ENCODE measurements around the gene CAPN12. TPM values are rescaled to one million over a fixed set of nuclear protein-coding genes. Genes with fewer than 3 reads are reported as not detected.
A peak's percentile ranks its signal among the peaks of the same experiment; 100 is the strongest.
"Not testable (repeated sequence)": the region's sequence is repeated elsewhere in the genome, so short reads cannot be mapped to it uniquely, and the experiment has no call there.

The CAPN12 gene
- total RNA-seq, 1 experiment from 2014 or later = not detected

DNA sequence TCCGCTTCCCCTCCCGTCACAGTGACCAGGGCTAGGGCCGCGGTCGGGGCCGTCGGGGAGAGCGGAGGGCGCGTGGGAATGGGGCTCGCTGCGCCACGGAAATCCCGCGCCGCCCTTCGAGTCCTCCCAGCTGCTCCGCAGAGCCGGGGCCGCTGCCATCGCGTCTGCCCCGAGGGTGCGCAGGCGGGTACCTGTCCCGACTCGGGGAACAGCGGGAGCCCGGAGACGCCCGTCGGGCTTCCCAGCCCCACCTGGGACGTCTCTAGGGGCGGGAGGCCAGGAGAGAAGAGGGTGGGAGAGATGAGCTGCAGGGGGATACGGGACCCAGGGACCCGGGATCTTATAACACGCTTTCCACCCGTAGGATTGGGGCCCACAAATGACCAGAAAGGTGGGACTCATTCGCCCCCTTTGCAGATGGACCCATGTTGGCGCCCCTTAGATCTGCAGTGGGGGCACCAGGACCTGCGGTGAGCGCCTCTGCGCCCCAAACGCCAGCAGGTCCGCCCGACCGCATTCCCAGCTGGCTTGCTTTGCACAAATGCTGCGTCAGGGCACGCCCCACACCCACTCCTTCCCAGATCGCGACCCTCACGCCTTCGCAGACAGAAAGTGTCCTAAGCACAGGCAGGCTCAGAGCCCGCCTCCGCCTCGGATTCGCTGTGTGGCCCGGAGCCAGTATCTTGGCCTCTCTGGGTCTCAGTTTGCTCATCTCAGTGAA is 26.1 kb upstream of the CAPN12 start:
- not testable (repeated sequence) for DNase-seq (ENCODE audit: low read depth)

DNA sequence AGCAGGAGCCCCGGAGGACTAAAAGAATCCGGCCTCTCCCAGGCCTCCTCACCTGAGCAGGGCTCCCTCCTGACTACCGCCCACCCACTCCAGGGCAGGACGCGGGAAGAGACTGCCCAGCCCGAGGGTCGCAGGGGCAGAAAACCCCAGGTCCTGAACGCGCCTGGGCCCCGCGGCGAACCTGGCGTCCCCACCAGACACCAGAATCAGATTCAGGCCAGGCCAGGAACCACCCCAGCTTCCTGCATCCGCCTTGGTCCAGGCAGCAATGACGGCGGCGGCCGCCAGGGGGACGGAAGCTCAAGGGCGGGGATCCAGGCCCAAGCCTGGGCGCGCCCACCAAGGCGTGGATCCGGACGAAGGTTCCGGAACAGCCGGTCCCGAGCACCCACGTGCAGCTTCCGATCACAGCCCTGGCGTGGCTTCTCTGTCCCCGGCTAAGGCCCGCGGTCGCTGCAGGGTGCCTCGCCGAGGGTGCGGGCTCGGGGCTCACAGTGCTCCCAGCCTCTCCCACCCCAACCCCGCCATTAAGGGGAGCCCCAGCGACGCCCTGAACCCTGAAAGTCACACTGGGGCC is 25.4 kb upstream of the CAPN12 start:
- peak; percentile 81 for DNase-seq (ENCODE audit: low read depth)

DNA sequence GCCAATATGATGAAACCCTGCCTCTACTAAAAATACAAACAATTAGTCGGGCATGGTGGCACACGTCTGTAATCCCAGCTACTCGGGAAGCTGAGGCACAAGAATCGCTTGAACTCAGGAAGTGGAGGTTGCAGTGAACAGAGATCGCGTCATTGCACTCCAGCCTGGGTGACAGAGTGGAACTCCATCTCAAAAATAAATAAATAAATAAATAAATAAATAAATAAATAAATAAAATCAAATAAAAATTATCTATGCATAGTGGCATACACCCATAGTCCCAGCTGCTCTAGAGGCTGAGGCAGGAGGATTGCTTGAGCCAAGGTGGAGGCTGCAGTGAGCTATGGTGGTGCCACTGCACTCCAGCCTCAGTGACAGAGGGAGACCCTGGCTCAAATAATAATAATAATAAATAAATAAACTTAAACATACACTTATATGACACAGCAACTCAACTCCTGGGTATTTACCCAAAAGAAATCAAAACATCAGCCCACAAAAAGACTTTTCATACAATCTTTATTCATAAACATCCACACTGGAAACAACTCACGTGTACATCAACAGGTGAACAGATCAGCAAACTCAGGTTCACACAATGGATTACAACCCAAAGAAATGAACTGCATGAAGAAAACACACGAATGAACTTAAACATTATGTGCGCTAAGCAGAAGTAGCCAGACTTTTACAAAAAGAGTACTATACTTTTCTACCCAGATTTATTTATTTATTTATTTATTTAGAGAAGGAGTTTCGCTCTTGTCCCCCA is 22.2 kb upstream of the CAPN12 start:
- no peak for DNase-seq (ENCODE audit: low read depth)

DNA sequence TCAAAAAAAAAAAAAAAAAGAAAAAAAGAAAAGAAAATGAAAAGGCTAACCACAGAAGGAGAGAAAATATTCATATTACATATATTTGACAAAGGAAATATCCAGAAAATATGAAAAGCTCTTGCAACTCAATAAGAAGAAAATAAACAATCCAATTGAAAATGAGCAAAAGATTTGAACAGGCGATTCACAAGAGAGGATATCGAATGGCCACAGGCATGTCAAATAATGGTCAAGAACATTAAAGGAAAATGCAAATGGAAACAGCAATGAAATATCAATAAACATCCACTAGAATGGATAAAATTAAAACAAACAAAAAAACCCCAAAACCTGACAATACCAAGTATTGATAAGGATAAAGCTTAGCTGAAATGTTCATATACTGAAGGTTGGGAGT is 20.9 kb upstream of the CAPN12 start:
- DNase-seq (ENCODE audit: low read depth) = no peak

DNA sequence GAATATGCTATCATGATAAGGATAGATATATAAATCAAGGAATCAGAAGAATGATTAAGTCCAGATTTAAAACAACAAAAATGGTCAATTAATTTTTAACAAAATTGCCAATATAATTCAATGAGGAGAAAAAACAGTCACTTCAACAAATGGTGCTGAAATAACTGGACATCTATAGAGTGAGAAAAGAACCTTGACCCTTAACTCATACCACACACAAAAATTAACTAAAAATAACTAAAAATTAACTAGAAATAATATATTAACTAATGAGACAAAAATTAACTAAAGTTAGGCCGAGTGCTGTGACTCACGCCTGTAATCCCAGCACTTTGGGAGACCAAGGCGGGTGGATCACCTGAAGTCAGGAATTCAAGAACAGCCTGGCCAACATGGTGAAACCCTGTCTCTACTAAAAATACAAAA is 19.5 kb upstream of the CAPN12 start:
- no peak for DNase-seq (ENCODE audit: low read depth)

DNA sequence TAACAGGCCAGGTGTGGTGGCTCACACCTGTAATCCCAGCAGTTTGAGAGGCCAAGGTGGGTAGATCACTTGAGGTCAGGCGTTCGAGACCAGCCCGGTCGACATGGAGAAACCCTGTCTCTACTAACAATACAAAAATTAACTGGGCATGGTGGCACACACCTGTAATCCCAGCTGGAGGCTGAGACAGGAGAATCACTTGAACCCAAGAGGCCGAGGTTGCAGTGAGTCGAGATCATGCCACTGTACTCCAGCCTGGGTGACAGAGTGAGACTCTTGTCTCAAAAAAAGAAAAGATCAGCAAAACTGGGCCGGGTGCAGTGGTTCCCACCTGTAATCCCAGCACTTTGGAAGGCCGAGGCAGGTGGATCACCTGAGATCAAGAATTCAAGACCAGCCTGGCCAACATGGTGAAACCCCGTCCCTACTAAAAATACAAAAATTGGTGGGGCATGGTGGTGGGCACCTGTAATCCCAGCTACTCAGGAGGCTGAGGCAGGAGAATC is 17.7 kb upstream of the CAPN12 start:
- DNase-seq (ENCODE audit: low read depth) = not testable (repeated sequence)

DNA sequence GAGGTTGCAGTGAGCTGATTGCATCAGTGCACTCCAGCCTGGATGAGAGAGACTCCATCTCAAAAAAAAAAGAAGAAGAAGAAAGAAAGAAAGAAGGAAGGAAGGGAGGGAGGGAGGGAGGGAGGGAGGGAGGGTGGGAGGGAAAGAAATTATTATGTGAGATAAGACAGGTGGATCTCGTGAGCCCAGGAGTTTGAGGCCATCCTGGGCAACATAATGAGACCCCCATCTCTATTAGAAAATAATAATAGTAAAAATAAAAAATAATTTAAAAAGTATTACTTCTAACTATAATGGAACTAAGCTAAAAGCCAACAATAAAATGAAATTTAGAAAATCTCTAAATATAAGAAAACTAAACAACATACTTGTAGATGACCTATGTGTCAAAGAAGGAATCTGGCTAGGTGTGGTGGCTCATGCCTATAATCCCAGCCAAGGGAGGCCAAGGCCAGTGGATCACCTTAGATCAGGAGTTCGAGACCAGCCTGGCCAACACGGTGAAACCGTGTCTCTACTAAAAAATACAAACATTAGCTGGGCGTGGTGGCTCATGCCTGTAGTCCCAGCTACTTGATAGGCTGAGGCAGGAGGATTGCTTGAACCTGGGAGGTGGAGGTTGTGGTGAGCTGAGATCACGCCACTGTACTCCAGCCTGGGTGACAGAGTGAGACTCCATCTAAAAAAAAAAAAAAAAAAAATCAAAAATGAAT is 16.7 kb upstream of the CAPN12 start:
- DNase-seq (ENCODE audit: low read depth) = not testable (repeated sequence)

DNA sequence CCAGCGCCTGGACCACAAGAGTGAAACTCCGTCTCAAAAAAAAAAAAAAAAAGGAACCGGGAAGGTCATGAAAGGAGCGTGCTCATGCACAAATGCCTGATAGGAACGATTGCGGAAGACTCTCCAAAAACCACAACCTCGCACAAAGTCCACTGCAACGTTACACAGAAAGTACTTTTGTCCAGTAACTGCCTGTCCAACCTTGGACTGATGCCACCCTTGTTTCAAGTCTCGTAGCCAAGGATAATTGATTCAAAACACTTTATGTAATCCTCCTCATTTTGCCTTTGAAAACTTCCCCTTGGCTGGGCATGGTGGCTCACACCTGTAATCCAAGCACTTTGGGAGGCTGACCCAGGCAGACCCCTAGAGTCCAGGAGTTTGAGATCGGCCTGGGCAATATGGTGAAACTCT is 15.3 kb upstream of the CAPN12 start:
- DNase-seq (ENCODE audit: low read depth) = no peak

DNA sequence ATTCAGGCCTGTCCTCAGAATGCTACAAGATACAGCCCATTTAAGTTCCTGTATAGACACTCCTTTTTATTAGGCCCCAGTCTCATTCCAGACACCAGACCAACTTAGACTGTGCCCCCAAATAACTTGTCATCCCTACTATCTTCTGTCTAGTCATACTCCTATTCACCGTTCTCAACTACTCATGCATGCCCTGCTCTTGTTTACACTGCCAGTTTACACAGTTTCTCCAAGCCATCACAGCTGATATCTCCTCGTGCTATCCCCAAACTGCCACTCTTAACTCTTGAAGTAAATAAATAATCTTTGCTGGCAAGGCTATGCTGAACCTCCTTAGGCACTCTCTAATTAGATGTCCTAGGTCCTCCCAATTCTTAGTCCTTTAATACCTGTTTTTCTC is 9.9 kb upstream of the CAPN12 start:
- not testable (repeated sequence) for DNase-seq (ENCODE audit: low read depth)

DNA sequence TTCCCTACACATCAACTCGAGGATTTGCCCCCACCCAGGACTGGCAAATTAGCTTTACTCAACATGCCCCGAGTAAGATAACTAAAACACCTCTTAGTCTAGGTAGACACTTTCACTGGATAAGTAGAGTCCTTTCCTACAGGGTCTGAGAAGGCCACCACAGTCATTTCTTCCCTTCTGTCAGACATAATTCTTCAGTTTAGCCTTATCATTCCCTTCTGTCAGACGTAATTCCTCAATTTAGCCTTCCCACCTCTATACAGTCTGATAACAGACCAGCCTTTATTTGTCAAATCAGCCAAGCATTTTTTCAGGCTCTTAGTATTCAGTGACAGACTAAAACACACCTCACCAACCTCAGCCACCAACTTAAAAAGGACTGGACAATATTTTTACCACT is 9.5 kb upstream of the CAPN12 start:
- not testable (repeated sequence) for DNase-seq (ENCODE audit: low read depth)

DNA sequence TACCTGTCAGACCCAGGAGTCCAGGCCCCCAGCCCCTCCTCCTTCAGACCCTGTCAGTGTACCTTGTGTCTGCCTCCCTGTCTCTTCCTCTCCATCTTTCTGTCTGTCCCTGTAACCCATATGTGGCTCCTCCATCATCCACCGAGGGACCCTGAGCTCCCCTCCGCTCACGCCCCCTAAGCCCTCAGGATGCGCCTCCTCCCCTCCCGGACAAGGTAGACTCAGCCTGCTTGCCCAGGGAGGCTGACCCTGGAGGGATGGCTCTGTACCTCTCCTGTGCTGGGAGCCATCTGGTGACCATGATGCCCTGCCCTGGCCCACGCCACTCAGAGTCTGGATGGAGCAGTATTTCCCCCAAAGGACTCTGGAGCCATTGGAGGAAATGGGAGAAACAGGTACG is 1.0 kb upstream of the CAPN12 start:
- no peak for DNase-seq (ENCODE audit: low read depth)

DNA sequence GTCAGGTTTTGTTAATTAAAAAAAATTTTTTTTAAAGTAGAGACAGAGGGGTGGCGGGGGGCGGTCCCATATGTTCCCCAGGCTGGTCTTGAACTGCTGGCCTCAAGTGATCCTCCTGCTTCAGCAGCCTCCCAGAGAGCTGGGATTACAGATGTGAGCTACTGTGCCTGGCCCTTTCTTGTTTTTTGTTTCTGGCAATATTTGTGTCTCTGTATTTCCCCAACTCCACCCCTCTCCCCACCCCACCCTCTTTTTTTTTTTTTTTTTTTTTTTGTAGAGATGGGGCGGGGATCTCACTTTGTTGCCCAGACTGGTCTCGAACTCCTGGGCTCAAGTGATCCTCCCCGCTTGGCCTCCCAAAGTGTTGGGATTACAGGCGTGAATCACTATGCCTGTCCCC is 600 bp upstream of the CAPN12 start:
- DNase-seq (ENCODE audit: low read depth) = no peak

DNA sequence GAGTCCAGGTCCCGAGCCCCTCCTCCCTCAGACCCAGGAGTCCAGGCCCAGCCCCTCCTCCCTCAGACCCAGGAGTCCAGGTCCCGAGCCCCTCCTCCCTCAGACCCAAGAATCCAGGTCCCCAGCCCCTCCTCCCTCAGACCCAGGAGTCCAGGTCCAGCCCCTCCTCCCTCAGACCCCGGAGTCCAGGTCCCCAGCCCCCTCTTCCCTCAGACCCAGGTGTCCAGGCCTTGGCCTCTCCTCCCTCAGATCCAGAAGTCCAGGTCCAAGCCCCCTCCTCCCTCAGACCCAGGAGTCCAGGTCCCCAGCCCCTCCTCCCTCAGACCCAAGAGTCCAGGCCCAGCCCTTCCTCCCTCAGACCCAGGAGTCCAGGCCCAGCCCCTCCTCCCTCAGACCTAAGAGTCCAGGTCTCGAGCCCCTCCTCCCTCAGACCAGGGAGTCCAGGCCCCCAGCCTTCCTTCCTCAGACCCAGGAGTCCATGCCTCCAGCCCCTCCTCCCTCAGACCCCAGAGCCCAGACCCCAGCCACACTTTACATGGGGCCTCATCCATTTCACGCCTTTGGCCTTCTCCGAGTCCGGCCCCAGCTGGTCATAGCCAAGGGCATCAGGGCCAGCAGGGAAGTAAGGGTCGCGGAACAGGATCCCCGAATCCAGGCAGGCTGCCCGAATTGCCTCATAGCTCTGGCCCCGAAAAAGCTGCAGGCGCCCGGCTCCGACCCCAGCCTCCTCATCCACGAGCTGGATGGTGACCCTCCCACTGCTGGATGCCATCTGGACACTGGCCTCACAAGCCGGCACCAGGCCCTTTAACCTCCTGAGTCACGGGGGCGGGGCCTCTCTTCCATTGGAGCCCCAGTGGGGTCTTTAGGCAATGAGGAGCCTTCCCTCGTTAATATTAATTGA is 628 bp downstream of the CAPN12 start:
- DNase-seq (ENCODE audit: low read depth) = no peak

DNA sequence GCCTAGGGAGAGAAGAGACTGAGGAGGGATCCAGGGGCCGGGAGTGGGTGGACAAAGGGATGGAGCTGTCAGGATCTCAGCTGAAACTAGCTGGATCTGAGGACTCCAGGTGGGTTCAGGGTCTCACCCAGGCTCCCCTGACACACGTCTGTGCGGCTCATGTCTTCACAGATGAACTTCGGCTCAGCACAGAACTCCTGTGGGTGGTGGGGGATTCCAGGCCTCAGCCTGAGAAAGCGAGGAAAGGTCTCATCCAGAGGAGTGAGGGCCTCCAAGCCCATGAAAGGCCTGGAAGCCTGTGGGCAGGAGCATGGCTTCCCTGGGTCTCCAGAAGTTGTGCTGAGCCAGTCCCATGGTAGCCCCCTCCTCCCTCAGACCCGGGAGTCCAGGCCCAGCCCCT is 1.4 kb downstream of the CAPN12 start:
- DNase-seq (ENCODE audit: low read depth) = no peak

DNA sequence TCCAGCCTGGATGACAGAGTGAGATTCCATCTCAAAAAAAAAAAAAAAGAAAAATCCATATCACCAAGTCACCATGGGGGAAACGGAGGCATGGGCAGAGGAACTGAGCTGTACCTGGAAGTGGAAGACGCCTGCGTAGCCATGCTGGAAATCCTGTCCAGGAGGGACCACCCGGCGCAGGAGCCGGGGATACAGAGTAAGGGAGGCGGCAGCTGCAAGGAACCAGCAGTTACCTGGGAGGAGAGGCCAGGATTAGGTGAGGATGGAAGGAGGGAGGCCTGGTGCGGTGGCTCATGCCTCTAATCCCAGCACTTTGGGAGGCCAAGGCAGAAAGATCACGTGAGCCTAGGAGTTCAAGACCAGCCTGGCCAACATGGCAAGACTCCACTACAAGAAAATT is 2.0 kb downstream of the CAPN12 start:
- DNase-seq (ENCODE audit: low read depth) = no peak

DNA sequence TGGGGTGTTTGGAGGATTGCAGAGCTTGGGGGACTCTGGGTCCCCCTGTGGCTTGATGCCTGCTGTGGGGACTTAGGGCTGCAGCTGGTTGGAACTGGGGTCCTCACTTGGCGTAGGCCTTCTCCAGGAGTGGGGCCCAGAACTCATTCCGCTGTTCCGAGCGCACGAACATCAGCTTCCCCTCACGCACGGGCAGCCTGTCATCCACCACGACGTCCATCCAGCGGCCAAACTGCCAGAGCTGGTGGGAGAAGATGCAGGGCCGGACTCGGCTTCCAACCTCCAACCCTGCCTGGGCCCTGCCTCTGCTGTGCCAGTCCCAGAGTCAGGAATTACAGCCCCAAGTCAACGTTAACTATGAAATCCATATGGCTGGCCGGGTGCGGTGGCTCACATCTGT is 2.6 kb downstream of the CAPN12 start:
- peak; percentile 3 for DNase-seq (ENCODE audit: low read depth)

DNA sequence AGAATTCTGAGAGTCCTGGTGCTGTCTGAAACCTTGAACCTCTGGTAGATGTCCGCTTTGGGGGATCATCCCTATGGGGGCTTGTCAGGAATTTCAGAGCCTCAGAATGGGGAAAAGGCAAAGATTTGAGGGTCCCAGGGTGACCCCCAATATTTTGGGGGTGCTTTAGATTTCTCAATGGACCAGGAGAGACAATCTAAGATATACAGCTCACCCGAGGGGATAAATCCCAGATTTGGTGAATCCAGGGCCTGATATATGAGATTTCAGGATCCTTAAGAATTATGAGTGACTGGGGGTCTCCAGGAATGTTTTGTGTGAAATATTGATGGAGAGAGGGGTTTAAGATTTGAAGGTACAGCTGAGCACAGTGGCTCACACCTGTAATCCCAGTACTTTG is 3.3 kb downstream of the CAPN12 start:
- no peak for DNase-seq (ENCODE audit: low read depth)

DNA sequence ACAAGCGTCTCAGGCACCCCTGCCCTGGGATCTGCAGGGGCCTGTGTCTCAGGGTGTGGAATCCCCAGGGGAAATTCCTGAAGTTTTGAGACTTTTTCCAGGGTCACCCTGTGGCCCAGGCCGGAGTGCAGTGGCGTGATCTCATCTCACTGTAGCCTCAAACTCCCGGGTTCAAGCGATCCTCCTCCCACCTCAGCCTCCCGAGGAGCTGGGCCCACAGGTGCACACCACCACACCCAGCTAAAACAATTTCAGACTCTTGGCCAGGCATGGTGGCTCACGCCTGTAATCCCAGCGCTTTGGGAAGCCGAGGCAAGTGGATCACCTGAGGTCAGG is 4.0 kb downstream of the CAPN12 start:
- DNase-seq (ENCODE audit: low read depth) = no peak

DNA sequence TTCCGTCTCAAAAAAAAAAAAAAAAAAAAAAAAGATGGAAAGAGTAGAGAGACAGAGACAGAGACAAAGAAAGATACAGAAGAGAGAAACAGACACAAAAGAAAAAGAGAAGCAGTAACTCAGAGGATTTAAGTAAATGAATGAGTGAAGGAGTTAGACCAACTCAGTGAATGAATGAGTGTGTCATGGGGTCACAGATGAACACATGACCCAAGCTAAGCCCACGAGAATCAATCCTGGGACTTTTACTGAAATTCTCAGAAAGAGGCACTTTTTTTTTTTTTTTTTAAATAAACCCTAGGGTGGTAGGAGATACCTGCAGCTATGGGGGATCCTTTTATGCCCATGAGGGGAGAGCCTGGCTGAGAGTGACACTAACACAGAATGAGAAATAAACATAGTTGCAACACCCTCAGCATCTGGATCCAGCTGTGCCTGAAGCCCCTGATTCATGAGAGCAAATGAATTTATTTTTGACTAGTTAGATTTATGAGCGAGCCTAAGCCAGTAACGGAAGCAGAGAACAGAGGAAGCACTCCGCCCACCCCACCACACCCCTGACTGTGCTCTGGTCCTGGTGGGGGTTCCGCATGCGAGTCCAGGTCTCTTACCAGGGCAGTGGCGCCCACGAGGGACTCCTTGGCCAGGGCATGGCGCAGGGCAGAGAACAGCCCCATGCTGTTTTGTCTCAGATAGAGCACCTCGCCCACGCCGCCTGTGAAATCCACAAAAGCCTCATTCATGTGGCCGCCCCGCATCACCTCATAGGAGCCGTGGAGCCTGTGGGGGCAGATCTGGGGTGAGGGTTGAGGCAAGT is 4.6 kb downstream of the CAPN12 start:
- no peak for DNase-seq (ENCODE audit: low read depth)

Data from Daoy (cell line).